Mucosa of descending colon (tissue), 3 donors: ENCODE results near the gene DRC7. TPM values are rescaled to one million over a fixed set of nuclear protein-coding genes. Genes with fewer than 3 reads are reported as not detected.

ENCODE experiments used
- ATAC-seq: fragments of 200-7000 bp; cut with Tn5 transposase; one replicate; pipeline ENCODE4 v1.9.1; 2020; ENCODE audit warnings: mild to moderate bottlenecking, moderate library complexity
- DNase-seq, 3 donors: peaks; one replicate each; pipeline ENCODE4 v3.0.0-alpha.2; 2020
- H3K36me3 ChIP-seq: fragments of 200-600 bp; one replicate; pipeline ENCODE4 v1.8.0; 2021; ENCODE audit warnings: low read depth, mild to moderate bottlenecking
- H3K4me1 ChIP-seq: fragments of 200-600 bp; one replicate; pipeline ENCODE4 v1.8.0; 2021; ENCODE audit warnings: low read depth, mild to moderate bottlenecking
- H3K4me3 ChIP-seq: fragments of 200-600 bp; one replicate; pipeline ENCODE4 v1.8.0; 2021; ENCODE audit warnings: mild to moderate bottlenecking
- H3K9me3 ChIP-seq: fragments of 200-600 bp; one replicate; pipeline ENCODE4 v1.8.0; 2021; ENCODE audit warnings: mild to moderate bottlenecking
- CTCF ChIP-seq: fragments of 200-600 bp; IDR thresholded peaks from one replicate; pipeline ENCODE4 v1.8.0; 2022; ENCODE audit warnings: antibody characterized with exemption, mild to moderate bottlenecking
- intact Hi-C, 2 donors: fragments of 100-400 bp; cut with DNase I in 1 of 2; cut with micrococcal nuclease in 1 of 2; formaldehyde crosslinking; loops; one replicate each; pipeline versions ENCODE4 v1.11.0 to v1.11.1; 2022; cut with DNase I, micrococcal nuclease
- total RNA-seq, 3 donors: library from RNA; stranded (reverse); fragmentation: NEBNext Ultra II Directional in 2 of 3; extraction: Animal tissue kit (Norgen Biotek cat#: 25700) in 2 of 3; gene quantifications; one replicate each; pipeline versions ENCODE4 v1.2.1 to v1.2.4, GENCODE V29; 2021 to 2023
- donor health status: DM: no; HTN: no; CAD: no; lungs with moderate emphysema.
- donor health status: DM: no; HTN: no; CAD: no.
- donor health status: DM: no; HTN: yes; CAD: no.

DRC7 gene
- total RNA-seq, 3 donors from 2014 or later = not detected

GRCh38 chr16:57766714-57767348 lies 72.2 kb downstream of the DRC7 start:
- no peaks in the 10 kb centered on the region for H3K4me1 ChIP-seq
- H3K9me3 ChIP-seq = no peaks in the 10 kb centered on the region
- no peaks in the 10 kb centered on the region for H3K36me3 ChIP-seq
- intact Hi-C loops = no loop called here
- DNase-seq (peak in 1 of 3 donors; percentile 22), ATAC-seq (no peak)
- H3K4me3 ChIP-seq = no peak overlapping the region
- TF ChIP-seq CTCF = no peak

- no peaks in the 10 kb centered on the region for H3K9me3 ChIP-seq
- H3K4me1 ChIP-seq = no peaks in the 10 kb centered on the region
- DNase-seq = no peak
- H3K36me3 ChIP-seq = no peaks in the 10 kb centered on the region
- H3K4me3 ChIP-seq = no peak overlapping the region
- intact Hi-C loops = no loop called here
- no peak for ATAC-seq
- no peak for TF ChIP-seq CTCF
Measured at GRCh38 chr16:57769541-57770145, 75.0 kb downstream of the DRC7 start.

GRCh38 chr16:57770361-57770760 lies 75.8 kb downstream of the DRC7 start:
- DNase-seq = peak in 1 of 3 donors; percentile 25
- no peaks in the 10 kb centered on the region for H3K9me3 ChIP-seq
- H3K36me3 ChIP-seq = no peaks in the 10 kb centered on the region
- H3K4me1 ChIP-seq = no peaks in the 10 kb centered on the region
- no peak for ATAC-seq
- TF ChIP-seq CTCF = no peak
- no peak overlapping the region for H3K4me3 ChIP-seq
- intact Hi-C loops = no loop called here

GRCh38 chr16:57771141-57771785 lies 76.7 kb downstream of the DRC7 start:
- DNase-seq (peak in 1 of 3 donors; percentile 21), ATAC-seq (no peak)
- TF ChIP-seq CTCF = no peak
- intact Hi-C loops = no loop called here
- Histone ChIP-seq H3K4me1 (no peaks in the 10 kb centered on the region), H3K4me3 (no peak overlapping the region), H3K36me3 (no peaks in the 10 kb centered on the region), H3K9me3 (no peaks in the 10 kb centered on the region)

- H3K36me3 ChIP-seq = no peaks in the 10 kb centered on the region
- TF ChIP-seq CTCF = no peak
- H3K4me3 ChIP-seq = no peak overlapping the region
- ATAC-seq (no peak), DNase-seq (peak in 1 of 3 donors; percentile 24)
- H3K9me3 ChIP-seq = no peaks in the 10 kb centered on the region
- H3K4me1 ChIP-seq = no peaks in the 10 kb centered on the region
- intact Hi-C loops = no loop called here
Measured at GRCh38 chr16:57773019-57773418, 78.4 kb downstream of the DRC7 start.
